ENCODE measurements around the gene SEMA7A.

- no peak for TF ChIP-seq CTCF (IDR thresholded peaks at IDR 0.05; ENCODE audit: low read length)
- TF ChIP-seq EZH2 (IDR thresholded peaks at IDR 0.05; ENCODE audit: borderline replicate concordance, low read length) = no peak
Observed at GRCh38 chr15:74442063-74442462, 8.3 kb upstream of the SEMA7A start.
